Small intestine (tissue), 7 donors: Measurements from ENCODE around the gene PPME1. TPM values are rescaled to one million over a fixed set of nuclear protein-coding genes. Genes with fewer than 3 reads are reported as not detected.

Source experiments
- DNase-seq, 2 donors: peaks; one replicate each; pipeline versions ENCODE4 v3.0.0 to v3.0.0-alpha.2; 2013
- FAIRE-seq: peaks from 2 replicates; lab custom pipeline; 2012; peaks lifted over from hg19 to GRCh38; lab: Jason Lieb, UNC
- H3K27ac ChIP-seq, 3 donors: one replicate each; pipeline ENCODE4 v1.5.1; 2013; ENCODE audit warnings: low read length in 2 of 3, mild to moderate bottlenecking in 2 of 3, control low read depth in 1 of 3, inconsistent platforms in 1 of 3, low read depth in 1 of 3, moderate library complexity in 1 of 3
- H3K27me3 ChIP-seq, 3 donors: one replicate each; pipeline ENCODE4 v1.6.1; 2013; ENCODE audit warnings: low read length in 3 of 3, inconsistent platforms in 1 of 3; ENCODE audit not compliant: control insufficient read depth in 3 of 3, insufficient read depth in 3 of 3
- H3K36me3 ChIP-seq, 3 donors: one replicate each; pipeline ENCODE4 v1.6.1; 2013; ENCODE audit warnings: low read length in 3 of 3, inconsistent platforms in 1 of 3, low read depth in 1 of 3, mild to moderate bottlenecking in 1 of 3, moderate library complexity in 1 of 3; ENCODE audit not compliant: control insufficient read depth in 3 of 3, insufficient read depth in 2 of 3
- H3K4me1 ChIP-seq, 3 donors: one replicate each; pipeline ENCODE4 v1.6.1; 2013; ENCODE audit warnings: low read length in 2 of 3, inconsistent platforms in 1 of 3, low read depth in 1 of 3, mild to moderate bottlenecking in 1 of 3, moderate library complexity in 1 of 3; ENCODE audit not compliant: control insufficient read depth in 3 of 3, insufficient read depth in 2 of 3
- H3K4me3 ChIP-seq, 3 donors: one replicate each; pipeline ENCODE4 v1.5.1; 2013; ENCODE audit warnings: low read length in 3 of 3, control low read depth in 1 of 3, inconsistent platforms in 1 of 3, low read depth in 1 of 3, mild to moderate bottlenecking in 1 of 3, moderate library complexity in 1 of 3
- H3K9me3 ChIP-seq, 2 donors: one replicate each; pipeline ENCODE4 v1.6.1; 2013; ENCODE audit warnings: low read depth in 1 of 2, low read length in 1 of 2; ENCODE audit not compliant: control insufficient read depth in 2 of 2, insufficient read depth in 1 of 2
- WGBS, 3 donors: extraction: QIAGEN DNeasy Blood & Tissue Kit; methylation state at CpG; one replicate each; pipeline ENCODE4 v1.1.7; 2013; 5-methylcytosine and 5-hydroxymethylcytosine counted together
- polyA plus RNA-seq, 4 donors: library from polyadenylated mRNA; stranded (reverse) in 3 of 4; unstranded in 1 of 4; fragments of 200-250 nt in 3 of 4; fragments of 120-200 nt in 1 of 4; gene quantifications; one replicate each; pipeline versions ENCODE4 v1.2.1 to v1.2.3, GENCODE V29; 2013
- donor health status: healthy with polysubstance abuse.
- donor health status: control.
- donor health status: control.
- donor health status: Bipolar disorder and iron deficiency.
- donor health status: healthy.

The PPME1 gene
- polyA plus RNA-seq, 4 donors: 14.3 to 23.1 (median 19.6) TPM

- DNase-seq: no peak
- peaks cover 0 to 13% (median 2%) of the 10 kb centered on the region in 3 donors for H3K36me3 ChIP-seq
- FAIRE-seq: no peak
- H3K27me3 ChIP-seq: no peaks in the 10 kb centered on the region
- peaks cover 0 to 7% of the 10 kb centered on the region in 2 donors for H3K9me3 ChIP-seq
- no peak overlapping the region for H3K4me3 ChIP-seq
- H3K4me1 ChIP-seq: no peaks in the 10 kb centered on the region
- no peak overlapping the region for H3K27ac ChIP-seq
These were observed 24.7 kb downstream of the PPME1 start for GRCh38 chr11:74195828-74196227.

GRCh38 chr11:74196781-74197486 lies 25.8 kb downstream of the PPME1 start:
- FAIRE-seq (no peak), DNase-seq (no peak)
- Histone ChIP-seq H3K27ac (no peak overlapping the region), H3K36me3 (peaks cover 0 to 3% (median 2%) of the 10 kb centered on the region in 3 donors), H3K4me1 (no peaks in the 10 kb centered on the region), H3K27me3 (no peaks in the 10 kb centered on the region), H3K4me3 (no peak overlapping the region), H3K9me3 (peaks cover 0 to 4% of the 10 kb centered on the region in 2 donors)
- WGBS, 3 donors: 93 to 97% (median 94%) methylated on average over 2 of the region's 2 CpGs

GRCh38 chr11:74203966-74204365 lies 32.9 kb downstream of the PPME1 start:
- WGBS, 3 donors: 93 to 98% (median 94%) methylated on average over 2 of the region's 2 CpGs
- Histone ChIP-seq H3K4me1 (no peaks in the 10 kb centered on the region), H3K4me3 (no peak overlapping the region), H3K27me3 (no peaks in the 10 kb centered on the region), H3K27ac (no peak overlapping the region), H3K9me3 (peaks cover 0 to 4% of the 10 kb centered on the region in 2 donors), H3K36me3 (peaks cover 0 to 7% (median 1%) of the 10 kb centered on the region in 3 donors)
- no peak for FAIRE-seq
- no peak for DNase-seq

- DNase-seq: no peak
- Histone ChIP-seq H3K27me3 (no peaks in the 10 kb centered on the region), H3K4me1 (no peaks in the 10 kb centered on the region), H3K9me3 (no peaks in the 10 kb centered on the region), H3K27ac (no peak overlapping the region), H3K36me3 (peaks cover 0 to 10% (median 1%) of the 10 kb centered on the region in 3 donors), H3K4me3 (no peak overlapping the region)
- no peak for FAIRE-seq
- WGBS, 3 donors: 90 to 100% (median 93%) methylated on average over 1 of the region's 1 CpG
These were observed 33.6 kb downstream of the PPME1 start for GRCh38 chr11:74204701-74205100.

- Histone ChIP-seq H3K4me3 (no peak overlapping the region), H3K27ac (no peak overlapping the region), H3K4me1 (no peaks in the 10 kb centered on the region), H3K36me3 (peaks cover 0 to 12% (median 1%) of the 10 kb centered on the region in 3 donors), H3K9me3 (no peaks in the 10 kb centered on the region), H3K27me3 (no peaks in the 10 kb centered on the region)
- no peak for DNase-seq
- FAIRE-seq: no peak
- 45 to 100% (median 91%) methylated on average over 1 of the region's 1 CpG for WGBS, 3 donors
These were observed 34.1 kb downstream of the PPME1 start for GRCh38 chr11:74205181-74205580.

GRCh38 chr11:74206746-74207145 lies 35.7 kb downstream of the PPME1 start:
- H3K27ac ChIP-seq: no peak overlapping the region
- no peaks in the 10 kb centered on the region for H3K9me3 ChIP-seq
- no peaks in the 10 kb centered on the region for H3K27me3 ChIP-seq
- no peaks in the 10 kb centered on the region for H3K4me1 ChIP-seq
- WGBS, 3 donors: 95 to 100% (median 97%) methylated on average over 1 of the region's 1 CpG
- no peak for DNase-seq
- H3K4me3 ChIP-seq: no peak overlapping the region
- H3K36me3 ChIP-seq: peaks cover 0 to 12% (median 1%) of the 10 kb centered on the region in 3 donors
- FAIRE-seq: no peak

- FAIRE-seq (no peak), DNase-seq (no peak)
- H3K9me3 ChIP-seq: peaks cover 0 to 15% of the 10 kb centered on the region in 2 donors
- H3K27me3 ChIP-seq: no peaks in the 10 kb centered on the region
- H3K27ac ChIP-seq: no peak overlapping the region
- H3K4me1 ChIP-seq: no peaks in the 10 kb centered on the region
- H3K36me3 ChIP-seq: peaks cover 0 to 29% (median 1%) of the 10 kb centered on the region in 3 donors
- H3K4me3 ChIP-seq: no peak overlapping the region
These were observed 37.4 kb downstream of the PPME1 start for GRCh38 chr11:74208507-74208906.

GRCh38 chr11:74212533-74212932 lies 41.4 kb downstream of the PPME1 start:
- H3K9me3 ChIP-seq: peaks cover 0 to 17% of the 10 kb centered on the region in 2 donors
- no peak for FAIRE-seq
- no peak for DNase-seq
- H3K27me3 ChIP-seq: no peaks in the 10 kb centered on the region
- H3K36me3 ChIP-seq: peaks cover 0 to 28% (median 1%) of the 10 kb centered on the region in 3 donors
- no peaks in the 10 kb centered on the region for H3K4me1 ChIP-seq
- no peak overlapping the region for H3K27ac ChIP-seq
- WGBS, 3 donors: 93 to 100% (median 95%) methylated on average over 2 of the region's 2 CpGs
- no peak overlapping the region for H3K4me3 ChIP-seq

GRCh38 chr11:74220376-74220775 lies 49.3 kb downstream of the PPME1 start:
- peak in 1 of 2 donors; percentile 5 for DNase-seq
- Histone ChIP-seq H3K27me3 (no peaks in the 10 kb centered on the region), H3K4me3 (no peak overlapping the region), H3K27ac (no peak overlapping the region), H3K36me3 (peaks cover 0 to 3% (median 0%) of the 10 kb centered on the region in 3 donors), H3K9me3 (no peaks in the 10 kb centered on the region), H3K4me1 (no peaks in the 10 kb centered on the region)
- 88 to 100% (median 92%) methylated on average over 1 of the region's 1 CpG for WGBS, 3 donors
- FAIRE-seq: no peak
